Activated T-helper 9 cell treated with anti-CD3 and anti-CD28 coated beads, Interleukin-2, amount 50 U/mL, for 16 hours (primary cell): ENCODE results near the gene PRKD1.
"Not testable (repeated sequence)": the region's sequence is repeated elsewhere in the genome, so short reads cannot be mapped to it uniquely, and the experiment has no call there.

Experiments used
- DNase-seq: peaks from one replicate; pipeline ENCODE4 v3.0.0-alpha.2; 2020; ENCODE audit warnings: low read depth

The PRKD1 gene

GRCh38 chr14:29798811-29799210, 128.8 kb downstream of the PRKD1 start:
- no peak for DNase-seq

DNA sequence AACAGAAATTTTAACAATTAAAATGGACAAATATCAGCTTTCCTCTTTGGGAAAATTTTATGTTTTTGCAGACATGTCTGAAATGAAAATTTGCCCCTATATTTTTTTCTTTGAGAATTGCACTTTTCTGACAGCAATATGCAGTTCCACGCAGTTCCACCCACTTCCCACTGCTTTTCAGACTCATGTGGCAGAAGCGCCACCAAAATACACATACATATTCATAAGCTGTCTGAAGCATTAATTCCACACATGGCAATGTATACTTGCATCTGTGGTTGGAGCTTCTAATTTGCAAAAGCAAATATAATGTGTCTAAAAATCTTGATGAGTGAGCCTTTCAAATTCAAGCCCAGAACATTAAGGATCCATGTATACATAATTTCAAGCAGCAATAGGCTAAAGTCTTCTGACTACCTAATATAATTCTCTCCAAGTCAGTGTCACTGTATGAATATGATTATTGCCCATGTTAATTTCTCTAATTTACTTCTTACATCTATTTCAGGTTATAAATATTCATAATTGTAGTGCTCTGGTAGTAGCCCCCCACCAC, 129.5 kb downstream of the PRKD1 start:
- DNase-seq: no peak

- no peak for DNase-seq
These were observed 130.8 kb downstream of the PRKD1 start for GRCh38 chr14:29796853-29797252.

DNA sequence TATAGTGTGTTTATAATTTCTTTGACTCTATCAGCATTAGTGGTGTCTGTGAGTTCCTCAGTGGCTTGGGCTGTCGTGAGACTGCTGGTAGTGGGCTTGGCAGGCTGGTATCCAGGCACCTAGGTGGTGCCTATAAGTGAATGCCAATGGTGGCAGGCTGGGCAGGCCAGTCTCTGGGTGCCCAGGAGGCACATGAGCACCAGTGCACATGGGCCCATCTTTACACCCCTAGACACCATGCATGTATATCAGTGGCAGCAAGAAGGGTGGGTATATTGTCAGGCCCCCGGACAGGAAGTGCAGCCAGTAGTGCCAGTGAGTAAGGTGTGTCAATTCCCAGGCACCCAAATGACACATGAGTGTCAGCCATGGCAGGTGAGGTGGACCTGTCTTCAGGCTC, 138.2 kb downstream of the PRKD1 start:
- DNase-seq: no peak

GRCh38 chr14:29788093-29788492, 139.6 kb downstream of the PRKD1 start:
- DNase-seq: no peak

GRCh38 chr14:29783556-29783955, 144.1 kb downstream of the PRKD1 start:
- no peak for DNase-seq

GRCh38 chr14:29782041-29782440, 145.6 kb downstream of the PRKD1 start:
- no peak for DNase-seq

GRCh38 chr14:29777142-29777541, 150.5 kb downstream of the PRKD1 start:
- not testable (repeated sequence) for DNase-seq

DNA sequence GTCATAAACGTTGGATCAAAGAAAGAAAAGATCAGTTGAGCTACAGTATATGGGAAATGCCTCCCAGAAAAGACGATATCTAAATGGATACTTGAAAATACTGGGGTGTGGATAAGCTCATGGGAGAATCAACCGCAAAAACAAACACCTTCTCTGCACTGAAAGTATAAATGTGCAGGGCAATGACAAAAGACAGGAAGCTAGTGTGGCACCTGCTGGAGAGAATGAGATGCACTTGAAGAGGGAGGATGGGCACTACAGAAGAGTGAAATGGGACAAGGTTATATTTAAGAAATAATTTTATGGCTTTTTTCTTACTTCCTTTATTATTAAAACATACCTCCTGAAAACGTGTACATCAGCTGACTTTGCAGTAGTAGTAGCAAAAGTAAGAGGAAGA, 153.7 kb downstream of the PRKD1 start:
- no peak for DNase-seq

DNA sequence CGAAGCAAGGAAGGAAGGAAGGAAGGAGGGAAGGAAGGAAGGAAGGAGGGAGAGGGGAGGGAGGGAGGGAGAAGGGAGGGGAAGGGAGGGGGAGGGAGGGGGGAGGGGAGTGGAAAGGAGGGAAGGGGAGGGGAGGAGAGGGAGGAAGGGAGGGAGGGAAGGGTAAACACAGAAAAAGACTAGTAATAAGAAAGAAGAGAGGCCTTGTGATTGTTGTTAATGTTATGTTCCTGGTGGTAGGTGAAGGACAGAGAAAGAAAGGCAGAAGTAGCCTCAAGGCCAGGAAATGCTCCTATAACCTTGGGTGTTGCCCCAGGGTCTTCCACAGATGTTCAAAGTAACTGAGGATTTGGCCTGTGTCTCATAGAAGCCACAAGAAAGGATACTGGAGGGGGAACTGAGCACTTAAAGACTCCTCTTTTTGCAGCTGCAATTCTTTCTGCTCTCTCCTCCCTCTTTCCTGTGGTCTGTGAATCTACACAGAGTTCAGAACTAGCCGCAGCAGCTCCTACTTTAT, 164.2 kb downstream of the PRKD1 start:
- DNase-seq: no peak

- no peak for DNase-seq
These were observed 167.9 kb downstream of the PRKD1 start for GRCh38 chr14:29759521-29760340.

- DNase-seq: no peak
These were observed 169.9 kb downstream of the PRKD1 start for GRCh38 chr14:29757711-29758233.

GRCh38 chr14:29757188-29757680, 170.4 kb downstream of the PRKD1 start:
- DNase-seq: no peak

DNA sequence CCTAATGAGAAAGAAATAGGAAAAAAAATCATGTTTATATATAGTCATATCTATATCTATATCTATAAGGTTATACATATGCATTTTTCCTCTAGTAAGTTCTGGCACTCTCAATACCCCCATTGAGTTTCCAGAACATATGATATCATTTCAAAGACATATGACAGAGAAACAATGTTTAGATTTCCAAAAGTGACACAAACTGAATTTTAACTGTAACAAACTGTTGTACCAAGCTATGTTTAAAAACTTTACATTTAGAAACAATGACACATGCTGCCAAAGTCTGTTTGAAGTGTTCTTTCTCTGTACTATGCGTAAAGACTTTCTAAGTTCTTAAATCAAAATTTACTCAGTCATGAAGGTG, 171.6 kb downstream of the PRKD1 start:
- no peak for DNase-seq

DNA sequence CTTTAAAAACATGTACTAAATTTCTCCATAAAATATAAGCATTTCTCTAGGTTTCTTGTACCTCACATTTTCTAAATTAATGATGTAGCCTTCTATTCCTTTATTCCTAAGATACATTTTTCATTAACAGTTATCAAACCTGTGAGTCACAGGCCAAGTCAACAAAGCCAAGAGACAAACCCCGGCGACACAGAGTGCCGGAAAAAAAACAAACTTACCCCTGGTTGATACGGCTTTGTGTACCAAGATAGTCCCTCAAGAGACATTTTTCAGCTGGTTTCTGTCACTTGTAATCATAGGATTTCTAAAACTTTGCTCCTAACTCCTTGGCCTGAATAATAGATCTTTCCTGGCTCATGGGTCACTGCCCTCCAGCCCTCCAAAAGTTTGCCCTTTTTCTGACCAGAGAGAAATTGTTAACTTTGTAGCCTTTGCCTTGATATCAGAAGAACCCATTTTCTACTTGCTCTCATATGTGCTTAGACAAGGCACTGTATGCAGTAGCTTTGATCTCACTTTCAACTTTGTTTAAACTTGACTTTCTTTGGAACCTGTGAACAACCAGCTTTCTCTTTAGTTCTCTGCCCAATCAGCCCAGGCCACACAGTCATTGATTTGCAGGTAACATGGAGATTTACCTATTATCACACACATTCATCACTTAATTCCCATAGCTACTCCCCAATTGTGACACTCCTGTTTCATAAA, 172.2 kb downstream of the PRKD1 start:
- DNase-seq: no peak

DNA sequence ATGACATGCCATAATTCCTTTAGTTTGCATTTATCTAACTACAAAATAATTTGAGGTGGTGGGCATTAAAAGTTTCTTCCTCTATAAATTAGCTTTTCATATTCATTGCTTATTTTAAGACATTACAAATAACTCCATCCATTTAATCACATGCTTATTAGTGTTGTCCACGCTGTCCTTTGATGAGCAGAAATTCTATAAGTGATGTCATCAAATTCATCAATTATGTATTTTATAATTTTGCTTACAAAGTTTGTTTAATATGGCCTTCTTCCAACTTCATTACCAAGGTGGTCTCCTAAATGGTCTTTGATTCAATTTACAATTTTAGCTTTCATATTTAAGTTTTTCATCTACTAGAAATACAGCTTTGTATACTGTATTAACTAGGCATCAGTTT, 173.5 kb downstream of the PRKD1 start:
- DNase-seq: no peak

DNA sequence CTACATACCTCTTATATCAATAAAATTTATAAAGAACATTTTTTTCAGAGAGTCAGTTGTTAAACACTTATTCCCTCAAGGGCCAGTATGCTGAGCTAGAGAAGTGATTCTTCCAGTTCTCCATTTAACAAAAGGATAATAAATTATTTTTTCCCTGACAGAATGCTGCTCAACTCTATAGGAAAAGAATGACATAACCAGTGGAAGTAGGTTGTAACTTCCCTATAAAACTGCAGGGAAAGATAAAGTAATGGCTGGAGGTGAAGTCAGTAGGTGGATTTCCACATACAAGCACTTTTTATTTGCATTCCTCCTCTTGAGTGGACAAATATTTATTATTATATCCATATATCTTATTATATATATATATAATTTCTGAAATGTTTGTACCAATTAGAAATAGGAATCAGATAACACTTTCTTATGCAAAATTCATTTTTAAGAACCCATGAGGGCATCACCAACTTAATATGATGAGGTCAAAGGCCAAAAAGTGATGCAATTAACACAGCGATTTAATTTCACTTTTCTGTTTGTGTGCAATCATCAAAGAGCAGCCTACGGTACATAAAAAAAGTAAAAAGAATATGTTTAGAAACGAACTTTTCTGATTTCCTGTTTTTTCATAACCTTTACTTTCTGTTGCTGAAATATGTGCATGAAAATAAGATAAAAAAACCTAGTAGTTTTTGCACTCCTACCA, 175.3 kb downstream of the PRKD1 start:
- no peak for DNase-seq

GRCh38 chr14:29749829-29750228, 177.8 kb downstream of the PRKD1 start:
- no peak for DNase-seq

DNA sequence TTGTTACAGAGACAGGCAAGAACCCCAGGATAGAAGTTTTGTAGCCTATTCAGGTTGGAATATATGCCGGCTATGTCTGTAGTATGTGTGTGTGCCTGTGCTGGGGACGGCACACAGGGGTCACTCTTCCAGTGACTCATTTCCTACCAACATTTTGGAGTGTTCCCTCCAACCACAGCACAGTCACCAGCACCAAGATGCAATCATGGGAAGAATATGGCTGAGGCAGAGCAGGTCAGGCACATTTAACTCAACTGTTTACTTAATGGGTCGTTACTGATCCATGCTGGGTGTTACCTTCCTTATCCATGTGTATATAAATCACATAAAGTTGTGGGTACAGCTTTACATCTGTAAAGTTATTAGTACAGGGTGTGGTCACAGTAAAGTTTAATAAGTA, 178.3 kb downstream of the PRKD1 start:
- no peak for DNase-seq

DNA sequence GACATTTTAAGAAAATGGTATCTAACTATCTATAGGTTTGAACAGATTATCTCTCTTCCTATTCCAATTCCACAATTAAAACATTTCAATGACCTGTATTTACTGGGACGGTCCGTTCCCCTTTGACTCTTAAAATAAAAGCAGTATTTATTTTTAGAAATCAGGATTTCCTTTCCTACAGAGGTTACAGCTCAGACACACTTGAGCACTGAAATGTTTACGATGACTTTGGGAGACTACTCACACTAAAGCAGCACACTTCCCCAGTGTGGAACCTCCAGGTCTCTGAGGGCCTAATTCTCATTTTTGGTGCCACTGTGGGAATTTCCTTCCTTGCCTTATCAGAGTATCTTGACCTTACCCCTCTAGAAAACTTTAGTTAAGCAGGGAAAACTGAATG, 181.8 kb downstream of the PRKD1 start:
- no peak for DNase-seq

DNA sequence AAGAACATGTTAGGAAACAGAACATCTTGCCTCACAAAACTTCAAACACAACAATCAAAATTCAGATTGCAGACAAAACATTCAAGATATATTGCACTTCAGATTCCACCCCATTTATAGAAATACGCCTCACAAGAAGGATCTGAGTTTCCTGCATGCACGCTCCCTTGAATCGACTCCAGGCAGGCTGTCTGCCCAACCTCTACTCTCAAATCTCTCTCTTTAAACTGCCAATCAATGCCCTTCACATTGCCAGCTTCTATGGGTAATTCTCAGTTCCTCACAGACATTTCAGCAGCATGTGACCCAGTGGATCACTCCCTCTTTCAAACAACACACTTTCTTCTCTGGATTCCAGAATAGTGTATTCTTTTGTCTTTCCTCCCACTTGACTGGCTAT, 184.1 kb downstream of the PRKD1 start:
- no peak for DNase-seq

- no peak for DNase-seq
These were observed 185.7 kb downstream of the PRKD1 start for GRCh38 chr14:29741909-29742401.
